Measurements from ENCODE around the gene NFE2L3. TPM values are rescaled to one million over a fixed set of nuclear protein-coding genes. Genes with fewer than 3 reads are reported as not detected.

Gene NFE2L3
- total RNA-seq, 1 experiment from 2014 or later = 8.5 TPM

DNA sequence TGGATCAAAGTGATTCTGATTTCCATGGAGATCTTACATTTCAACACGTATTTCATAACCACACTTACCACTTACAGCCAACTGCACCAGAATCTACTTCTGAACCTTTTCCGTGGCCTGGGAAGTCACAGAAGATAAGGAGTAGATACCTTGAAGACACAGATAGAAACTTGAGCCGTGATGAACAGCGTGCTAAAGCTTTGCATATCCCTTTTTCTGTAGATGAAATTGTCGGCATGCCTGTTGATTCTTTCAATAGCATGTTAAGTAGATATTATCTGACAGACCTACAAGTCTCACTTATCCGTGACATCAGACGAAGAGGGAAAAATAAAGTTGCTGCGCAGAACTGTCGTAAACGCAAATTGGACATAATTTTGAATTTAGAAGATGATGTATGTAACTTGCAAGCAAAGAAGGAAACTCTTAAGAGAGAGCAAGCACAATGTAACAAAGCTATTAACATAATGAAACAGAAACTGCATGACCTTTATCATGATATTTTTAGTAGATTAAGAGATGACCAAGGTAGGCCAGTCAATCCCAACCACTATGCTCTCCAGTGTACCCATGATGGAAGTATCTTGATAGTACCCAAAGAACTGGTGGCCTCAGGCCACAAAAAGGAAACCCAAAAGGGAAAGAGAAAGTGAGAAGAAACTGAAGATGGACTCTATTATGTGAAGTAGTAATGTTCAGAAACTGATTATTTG lies 33.3 kb downstream of the NFE2L3 start:
- intact Hi-C loops (cut with micrococcal nuclease; ENCODE audit: unreplicated experiment) = no loop called here
- Histone ChIP-seq H3K27ac (ENCODE audit: low read depth, low read length, poor library complexity, severe bottlenecking) (no peak overlapping the region), H3K4me1 (ENCODE audit: insufficient read depth, low read length, poor library complexity, severe bottlenecking) (no peaks in the 10 kb centered on the region), H3K9me3 (ENCODE audit: low read depth, low read length, poor library complexity, severe bottlenecking) (no peaks in the 10 kb centered on the region), H3K36me3 (ENCODE audit: insufficient read depth, low read length, poor library complexity, severe bottlenecking) (peaks cover 29% of the 10 kb centered on the region), H3K4me3 (ENCODE audit: low read depth, low read length, poor library complexity, severe bottlenecking) (no peak overlapping the region), H3K27me3 (replicated peaks; ENCODE audit: insufficient read depth, low read depth, low read length, poor library complexity) (no peaks in the 10 kb centered on the region)
- CTCF ChIA-PET = no interaction called here
- POLR2A ChIA-PET (ENCODE audit: low non-redundant PET) = no interaction called here
- TF ChIP-seq EZH2 (IDR thresholded peaks at IDR 0.05; ENCODE audit: borderline replicate concordance, low read depth, low read length, poor library complexity, severe bottlenecking) = no peak
- TF ChIP-seq, protein P1, sequence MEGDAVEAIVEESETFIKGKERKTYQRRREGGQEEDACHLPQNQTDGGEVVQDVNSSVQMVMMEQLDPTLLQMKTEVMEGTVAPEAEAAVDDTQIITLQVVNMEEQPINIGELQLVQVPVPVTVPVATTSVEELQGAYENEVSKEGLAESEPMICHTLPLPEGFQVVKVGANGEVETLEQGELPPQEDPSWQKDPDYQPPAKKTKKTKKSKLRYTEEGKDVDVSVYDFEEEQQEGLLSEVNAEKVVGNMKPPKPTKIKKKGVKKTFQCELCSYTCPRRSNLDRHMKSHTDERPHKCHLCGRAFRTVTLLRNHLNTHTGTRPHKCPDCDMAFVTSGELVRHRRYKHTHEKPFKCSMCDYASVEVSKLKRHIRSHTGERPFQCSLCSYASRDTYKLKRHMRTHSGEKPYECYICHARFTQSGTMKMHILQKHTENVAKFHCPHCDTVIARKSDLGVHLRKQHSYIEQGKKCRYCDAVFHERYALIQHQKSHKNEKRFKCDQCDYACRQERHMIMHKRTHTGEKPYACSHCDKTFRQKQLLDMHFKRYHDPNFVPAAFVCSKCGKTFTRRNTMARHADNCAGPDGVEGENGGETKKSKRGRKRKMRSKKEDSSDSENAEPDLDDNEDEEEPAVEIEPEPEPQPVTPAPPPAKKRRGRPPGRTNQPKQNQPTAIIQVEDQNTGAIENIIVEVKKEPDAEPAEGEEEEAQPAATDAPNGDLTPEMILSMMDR (conservative IDR thresholded peaks at IDR 0.05; ENCODE audit: low read depth, low read length) = no peak
- TSS peak; percentile 0 for BruUV-seq (replicated peaks)
- DNase-seq (ENCODE audit: low spot score) = no peak

- POLR2A ChIA-PET (ENCODE audit: low non-redundant PET) = no interaction called here
- no peak for DNase-seq (ENCODE audit: low spot score)
- intact Hi-C loops (cut with micrococcal nuclease; ENCODE audit: unreplicated experiment) = no loop called here
- Histone ChIP-seq H3K9me3 (ENCODE audit: low read depth, low read length, poor library complexity, severe bottlenecking) (no peaks in the 10 kb centered on the region), H3K4me3 (ENCODE audit: low read depth, low read length, poor library complexity, severe bottlenecking) (no peak overlapping the region), H3K27ac (ENCODE audit: low read depth, low read length, poor library complexity, severe bottlenecking) (no peak overlapping the region), H3K36me3 (ENCODE audit: insufficient read depth, low read length, poor library complexity, severe bottlenecking) (peaks cover 34% of the 10 kb centered on the region), H3K4me1 (ENCODE audit: insufficient read depth, low read length, poor library complexity, severe bottlenecking) (no peaks in the 10 kb centered on the region), H3K27me3 (replicated peaks; ENCODE audit: insufficient read depth, low read depth, low read length, poor library complexity) (no peaks in the 10 kb centered on the region)
- TF ChIP-seq EZH2 (IDR thresholded peaks at IDR 0.05; ENCODE audit: borderline replicate concordance, low read depth, low read length, poor library complexity, severe bottlenecking) = no peak
- TF ChIP-seq, protein P1 (conservative IDR thresholded peaks at IDR 0.05; ENCODE audit: low read depth, low read length) = no peak
- CTCF ChIA-PET = no interaction called here
- TSS peak; percentile 50 for BruUV-seq (replicated peaks)
Measured at GRCh38 chr7:26185844-26186180, 33.8 kb downstream of the NFE2L3 start.

DNA sequence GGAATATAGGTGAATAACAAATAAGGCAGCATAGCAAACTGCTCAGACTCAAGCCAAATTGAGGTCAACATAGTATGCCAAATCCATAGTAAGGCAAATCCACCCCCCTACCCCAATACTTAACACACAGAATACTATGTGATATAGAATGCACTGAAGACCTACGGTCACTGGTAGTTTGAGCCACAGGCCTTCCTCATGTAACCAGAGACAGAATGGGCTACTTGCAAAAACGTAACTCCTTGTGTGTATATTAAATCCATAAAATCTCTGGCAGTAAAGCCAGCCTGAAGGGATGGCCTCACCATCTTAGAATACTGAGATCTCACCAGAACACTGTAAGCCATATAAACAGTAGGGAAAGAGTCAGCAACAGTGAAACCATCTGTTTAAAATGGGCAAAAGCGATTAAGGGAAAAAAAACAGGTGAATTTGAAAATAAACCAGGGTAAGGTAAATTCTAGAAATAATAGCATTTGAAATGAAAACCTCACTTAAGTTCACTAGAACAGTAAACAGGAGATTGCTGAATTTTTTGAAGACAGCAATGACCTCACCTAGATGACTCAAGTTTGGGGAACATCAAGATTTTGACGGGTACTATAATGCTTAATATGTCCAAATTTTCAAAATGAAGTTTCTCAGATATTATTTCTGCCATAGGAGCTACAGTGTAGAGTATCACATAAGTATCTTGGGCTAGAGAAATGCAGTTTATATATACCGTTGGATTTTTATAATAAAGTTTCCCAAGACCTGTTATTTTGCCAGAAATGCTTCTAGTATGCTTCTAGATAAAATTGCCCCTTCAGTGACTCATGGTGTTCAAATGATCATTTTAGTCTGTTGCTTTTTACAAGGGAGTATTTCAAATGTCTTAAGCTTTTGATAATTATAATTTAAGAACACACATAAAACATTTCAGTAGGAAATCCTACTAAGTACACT lies 34.6 kb downstream of the NFE2L3 start:
- POLR2A ChIA-PET (ENCODE audit: low non-redundant PET) = no interaction called here
- CTCF ChIA-PET = interaction anchor here (1.0 kb wide), 1 partner anchor 96 kb away, joined by 4 read pairs; no protein-coding TSS in a partner anchor
- Histone ChIP-seq H3K36me3 (ENCODE audit: insufficient read depth, low read length, poor library complexity, severe bottlenecking) (peaks cover 42% of the 10 kb centered on the region), H3K27me3 (replicated peaks; ENCODE audit: insufficient read depth, low read depth, low read length, poor library complexity) (no peaks in the 10 kb centered on the region), H3K9me3 (ENCODE audit: low read depth, low read length, poor library complexity, severe bottlenecking) (no peaks in the 10 kb centered on the region), H3K27ac (ENCODE audit: low read depth, low read length, poor library complexity, severe bottlenecking) (no peak overlapping the region), H3K4me1 (ENCODE audit: insufficient read depth, low read length, poor library complexity, severe bottlenecking) (no peaks in the 10 kb centered on the region), H3K4me3 (ENCODE audit: low read depth, low read length, poor library complexity, severe bottlenecking) (no peak overlapping the region)
- no TSS peak for BruUV-seq (replicated peaks)
- intact Hi-C loops (cut with micrococcal nuclease; ENCODE audit: unreplicated experiment) = no loop called here
- TF ChIP-seq, protein P1 (conservative IDR thresholded peaks at IDR 0.05; ENCODE audit: low read depth, low read length) = no peak
- no peak for TF ChIP-seq EZH2 (IDR thresholded peaks at IDR 0.05; ENCODE audit: borderline replicate concordance, low read depth, low read length, poor library complexity, severe bottlenecking)
- DNase-seq (ENCODE audit: low spot score) = no peak

Data from A673 (cell line).